Effector memory CD4-positive, alpha-beta T cell (primary cell): ENCODE data around the gene MED15.

ENCODE experiments used
- DNase-seq, 3 donors: peaks; one replicate each; pipeline ENCODE4 v3.0.0-alpha.2; 2020
- H3K27ac ChIP-seq: 2 replicates; pipeline ENCODE4 v1.7.0; 2013; ENCODE audit warnings: mild to moderate bottlenecking, low read length, moderate library complexity; ENCODE audit not compliant: insufficient read depth, poor library complexity, severe bottlenecking
- H3K27me3 ChIP-seq: replicated peaks from 2 replicates; pipeline ENCODE4 v1.7.0; 2013; ENCODE audit warnings: mild to moderate bottlenecking, low read length; ENCODE audit not compliant: insufficient read depth, control insufficient read depth, poor library complexity, severe bottlenecking
- H3K36me3 ChIP-seq: 2 replicates; pipeline ENCODE4 v1.7.0; 2013; ENCODE audit warnings: mild to moderate bottlenecking, low read length, moderate library complexity; ENCODE audit not compliant: control insufficient read depth, insufficient read depth
- H3K4me1 ChIP-seq: 2 replicates; pipeline ENCODE4 v1.7.0; 2013; ENCODE audit warnings: low read length, mild to moderate bottlenecking; ENCODE audit not compliant: control insufficient read depth, insufficient read depth, poor library complexity, severe bottlenecking
- H3K4me3 ChIP-seq: 2 replicates; pipeline ENCODE4 v1.7.0; 2013; ENCODE audit warnings: low read length, low read depth, mild to moderate bottlenecking; ENCODE audit not compliant: insufficient read depth, poor library complexity, severe bottlenecking
- H3K9me3 ChIP-seq: 2 replicates; pipeline ENCODE4 v1.7.0; 2013; ENCODE audit warnings: mild to moderate bottlenecking, low read length, moderate library complexity; ENCODE audit not compliant: control insufficient read depth

MED15 gene

DNA sequence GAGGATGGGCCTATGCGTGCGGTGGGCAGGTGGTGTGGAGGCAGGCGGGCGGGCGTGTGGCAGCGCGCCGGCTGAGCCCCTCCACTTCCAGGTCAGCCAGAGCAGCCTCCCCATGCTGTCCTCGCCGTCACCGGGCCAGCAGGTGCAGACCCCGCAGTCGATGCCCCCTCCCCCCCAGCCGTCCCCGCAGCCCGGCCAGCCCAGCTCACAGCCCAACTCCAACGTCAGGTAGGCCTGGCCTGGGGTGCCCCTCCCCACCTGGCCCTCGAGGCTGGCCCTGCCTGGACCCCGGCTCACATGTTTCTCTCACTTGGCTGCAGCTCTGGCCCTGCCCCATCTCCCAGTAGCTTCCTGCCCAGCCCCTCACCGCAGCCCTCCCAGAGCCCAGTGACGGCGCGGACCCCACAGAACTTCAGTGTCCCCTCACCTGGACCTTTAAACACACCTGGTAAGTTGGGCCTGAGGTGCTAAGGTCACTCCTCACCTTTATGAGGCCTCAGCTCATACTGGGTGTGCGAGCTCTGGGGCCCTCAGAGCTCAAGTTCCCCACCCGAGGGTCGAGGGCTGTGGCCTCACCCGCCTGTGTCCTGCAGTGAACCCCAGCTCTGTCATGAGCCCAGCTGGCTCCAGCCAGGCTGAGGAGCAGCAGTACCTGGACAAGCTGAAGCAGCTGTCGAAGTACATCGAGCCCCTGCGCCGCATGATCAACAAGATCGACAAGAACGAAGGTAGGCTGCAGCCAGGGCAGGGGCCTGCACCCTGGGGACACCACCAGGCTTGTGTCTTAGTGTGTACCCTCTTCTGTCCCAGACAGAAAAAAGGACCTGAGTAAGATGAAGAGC, 75.3 kb downstream of the MED15 start:
- Histone ChIP-seq H3K27ac (no peak overlapping the region), H3K9me3 (no peaks in the 10 kb centered on the region), H3K4me1 (peaks cover 6% of the 10 kb centered on the region), H3K4me3 (no peak overlapping the region), H3K36me3 (peaks cover 93% of the 10 kb centered on the region), H3K27me3 (no peaks in the 10 kb centered on the region)
- no peak for DNase-seq

GRCh38 chr22:20583471-20583922, 76.1 kb downstream of the MED15 start:
- no peaks in the 10 kb centered on the region for H3K27me3 ChIP-seq
- H3K9me3 ChIP-seq: no peaks in the 10 kb centered on the region
- no peak overlapping the region for H3K27ac ChIP-seq
- peaks cover 86% of the 10 kb centered on the region for H3K36me3 ChIP-seq
- peaks cover 6% of the 10 kb centered on the region for H3K4me1 ChIP-seq
- H3K4me3 ChIP-seq: no peak overlapping the region
- no peak for DNase-seq

DNA sequence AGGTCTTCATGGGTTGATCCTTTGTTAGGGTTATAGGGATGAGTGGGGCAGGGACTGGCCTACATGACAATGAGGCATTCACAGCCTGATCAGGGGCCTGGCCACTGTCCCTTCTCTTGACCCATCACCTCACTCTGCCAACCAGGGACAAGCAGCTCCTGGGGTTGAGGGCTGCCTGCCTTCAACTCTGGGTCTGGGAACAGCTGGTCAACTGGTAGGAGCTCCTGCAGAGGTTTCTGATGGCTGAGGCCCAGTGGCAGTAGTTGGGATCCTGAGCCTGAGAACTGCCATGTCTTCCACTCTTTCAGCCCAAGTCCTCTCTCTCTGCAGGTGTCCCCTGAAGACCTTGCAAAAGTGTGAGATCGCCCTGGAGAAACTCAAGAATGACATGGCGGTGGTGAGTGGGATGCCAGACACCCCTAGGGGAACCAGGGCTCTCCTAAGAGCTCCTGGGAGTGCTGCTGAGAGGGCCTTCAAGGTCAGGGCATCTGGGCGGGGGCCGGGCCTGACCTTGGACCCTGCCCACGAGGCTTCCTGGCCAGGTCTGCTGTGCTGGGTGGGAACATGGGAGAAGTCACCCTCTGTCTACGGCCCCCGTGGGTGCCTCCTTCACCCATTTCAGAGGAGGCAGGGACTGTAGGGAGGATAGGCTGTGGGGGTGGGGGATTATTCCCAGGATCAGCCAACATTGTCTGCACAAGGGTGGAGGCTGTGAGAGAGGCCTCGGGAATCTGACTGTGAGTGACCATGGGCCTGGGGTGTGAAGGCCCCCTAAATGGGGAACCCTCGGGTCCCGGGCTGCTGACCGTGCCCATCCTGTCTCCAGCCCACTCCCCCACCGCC, 76.8 kb downstream of the MED15 start:
- H3K36me3 ChIP-seq: peaks cover 79% of the 10 kb centered on the region
- DNase-seq: no peak

GRCh38 chr22:20584872-20585638, 77.6 kb downstream of the MED15 start:
- H3K4me3 ChIP-seq: no peak overlapping the region
- H3K27ac ChIP-seq: no peak overlapping the region

More for the DNA sequence above, 76.8 kb downstream of the MED15 start:
- H3K4me3 ChIP-seq: no peak overlapping the region
- H3K9me3 ChIP-seq: no peaks in the 10 kb centered on the region
- H3K27ac ChIP-seq: no peak overlapping the region
- H3K27me3 ChIP-seq: no peaks in the 10 kb centered on the region
- H3K4me1 ChIP-seq: peaks cover 6% of the 10 kb centered on the region

DNA sequence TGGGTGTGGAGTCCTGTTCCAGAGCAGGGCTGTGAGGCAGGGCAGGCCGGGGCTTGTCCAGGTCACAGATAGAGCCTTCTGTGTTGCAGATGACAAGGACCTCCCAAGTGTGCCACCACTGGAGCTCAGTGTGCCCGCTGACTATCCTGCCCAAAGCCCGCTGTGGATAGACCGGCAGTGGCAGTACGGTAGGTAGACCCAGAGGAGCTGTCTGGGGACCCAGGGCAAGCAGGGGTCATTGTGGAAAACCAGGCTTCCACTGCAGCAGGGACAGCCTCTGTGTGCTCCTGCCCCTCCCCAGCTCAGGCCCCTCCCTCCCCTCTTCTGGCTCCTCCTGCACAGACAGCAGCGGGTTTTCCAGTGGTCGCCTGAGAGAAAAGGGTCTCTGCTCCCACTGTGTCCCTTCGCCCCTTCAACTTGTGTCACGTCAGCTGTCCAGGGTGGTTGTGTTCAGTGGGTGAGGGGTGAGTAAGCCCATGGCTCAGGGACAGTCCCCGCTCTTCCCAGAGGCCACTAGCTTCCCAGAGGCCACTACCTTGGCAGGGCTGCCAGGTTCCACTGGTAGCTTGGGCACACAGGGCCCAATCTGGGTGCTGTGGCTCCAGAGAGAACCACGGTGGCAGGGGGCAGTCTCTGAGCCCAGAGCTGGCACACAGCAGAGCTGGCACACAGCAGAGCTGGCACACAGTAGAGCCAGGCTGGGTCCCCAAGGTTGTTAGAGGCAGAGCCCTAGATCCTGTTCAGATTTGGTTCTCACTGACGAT, 78.4 kb downstream of the MED15 start:
- no peak for DNase-seq
- Histone ChIP-seq H3K4me1 (no peaks in the 10 kb centered on the region), H3K27me3 (no peaks in the 10 kb centered on the region), H3K9me3 (no peaks in the 10 kb centered on the region), H3K27ac (no peak overlapping the region), H3K4me3 (no peak overlapping the region), H3K36me3 (peaks cover 68% of the 10 kb centered on the region)

More at GRCh38 chr22:20584872-20585638, 77.6 kb downstream of the MED15 start:
- DNase-seq: no peak
- Histone ChIP-seq H3K27me3 (no peaks in the 10 kb centered on the region), H3K9me3 (no peaks in the 10 kb centered on the region), H3K36me3 (peaks cover 71% of the 10 kb centered on the region), H3K4me1 (peaks cover under 1% of the 10 kb centered on the region)

DNA sequence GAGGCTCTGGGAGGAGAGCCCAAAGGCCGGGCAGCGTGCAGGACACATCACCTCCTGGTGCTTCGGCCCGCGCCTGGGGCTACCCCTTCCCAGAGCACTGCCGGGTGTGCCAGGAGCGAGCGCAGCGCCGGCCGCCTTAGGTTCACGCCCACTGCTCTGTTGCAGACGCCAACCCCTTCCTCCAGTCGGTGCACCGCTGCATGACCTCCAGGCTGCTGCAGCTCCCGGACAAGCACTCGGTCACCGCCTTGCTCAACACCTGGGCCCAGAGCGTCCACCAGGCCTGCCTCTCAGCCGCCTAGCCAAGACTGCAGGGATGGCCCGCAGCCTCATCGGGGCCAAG, 79.0 kb downstream of the MED15 start:
- Histone ChIP-seq H3K27me3 (no peaks in the 10 kb centered on the region), H3K4me1 (no peaks in the 10 kb centered on the region), H3K4me3 (no peak overlapping the region), H3K36me3 (peaks cover 62% of the 10 kb centered on the region), H3K9me3 (no peaks in the 10 kb centered on the region), H3K27ac (no peak overlapping the region)
- DNase-seq: no peak

DNA sequence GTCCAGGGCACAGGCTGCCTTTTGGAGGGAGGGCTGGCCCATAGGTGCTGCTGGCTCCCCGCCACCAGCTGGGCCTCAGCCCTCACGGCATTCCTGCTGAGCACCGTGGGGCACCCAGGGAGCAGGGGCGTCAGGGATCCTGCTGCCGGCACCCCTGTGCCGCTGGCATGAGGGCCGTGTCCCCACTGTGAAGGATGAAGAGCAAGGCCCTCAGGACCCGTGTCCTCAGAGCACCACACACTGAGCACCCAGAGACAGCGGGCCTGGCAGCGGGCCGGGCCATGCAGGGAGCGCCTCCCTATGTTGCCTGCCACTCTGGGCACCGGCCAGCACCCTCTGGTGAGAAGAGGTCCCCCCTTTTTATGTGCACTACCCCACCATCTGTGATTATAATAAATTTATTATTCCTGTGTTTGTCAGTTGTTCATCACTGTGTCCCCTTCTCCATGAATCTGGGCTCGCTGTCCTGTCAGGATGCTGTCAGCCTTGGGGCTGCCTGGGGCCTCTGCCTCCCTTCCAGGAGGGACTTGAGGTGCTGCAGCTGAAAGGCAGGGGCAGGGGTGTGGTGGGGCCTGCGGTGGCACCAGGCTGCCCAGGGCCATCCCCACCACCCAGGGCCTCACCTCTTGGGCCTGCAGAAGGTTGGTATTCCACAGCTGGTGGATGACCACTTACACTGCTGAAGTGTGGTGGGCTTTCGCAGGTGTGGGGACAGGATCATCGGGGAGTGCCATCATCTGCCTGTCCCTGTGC, 80.0 kb downstream of the MED15 start:
- no peaks in the 10 kb centered on the region for H3K27me3 ChIP-seq
- H3K4me1 ChIP-seq: no peaks in the 10 kb centered on the region
- H3K36me3 ChIP-seq: peaks cover 52% of the 10 kb centered on the region
- no peak overlapping the region for H3K4me3 ChIP-seq
- no peaks in the 10 kb centered on the region for H3K9me3 ChIP-seq
- no peak overlapping the region for H3K27ac ChIP-seq
- no peak for DNase-seq

- no peak for DNase-seq
- no peaks in the 10 kb centered on the region for H3K4me1 ChIP-seq
- no peak overlapping the region for H3K4me3 ChIP-seq
- no peaks in the 10 kb centered on the region for H3K27me3 ChIP-seq
- H3K36me3 ChIP-seq: peaks cover 43% of the 10 kb centered on the region
- no peaks in the 10 kb centered on the region for H3K9me3 ChIP-seq
- H3K27ac ChIP-seq: no peak overlapping the region
Measured at GRCh38 chr22:20588092-20588842, 80.9 kb downstream of the MED15 start.
